SK-N-SH treated with all-trans-retinoic acid at 6 μM for 48 hours (cell line): ENCODE data around the gene GLRX3.

Source experiments
- ATAC-seq: fragments of 200-7000 bp; cut with Tn5 transposase; 3 replicates; pipeline ENCODE4 v1.9.1; 2020; ENCODE audit warnings: mild to moderate bottlenecking, moderate library complexity
- ARNTL ChIP-seq: fragments of 450-650 bp; formaldehyde crosslinking; IDR thresholded peaks from 2 replicates; pipeline ENCODE4 v1.5.0; 2020; ENCODE audit warnings: low read depth, mild to moderate bottlenecking, moderate library complexity, borderline replicate concordance
- BACH2 ChIP-seq: fragments of 250-450 bp; sonication (Bioruptor Pico); IDR thresholded peaks from 2 replicates; pipeline ENCODE4 v1.9.0; 2021; ENCODE audit warnings: mild to moderate bottlenecking, borderline replicate concordance
- CSDC2 ChIP-seq: fragments of 250-450 bp; sonication (Bioruptor Pico); IDR thresholded peaks from 2 replicates; pipeline ENCODE4 v1.5.0; 2020; ENCODE audit warnings: mild to moderate bottlenecking, moderate library complexity
- CSRNP3 ChIP-seq: fragments of 250-450 bp; sonication (Bioruptor Pico); IDR thresholded peaks from 2 replicates; pipeline ENCODE4 v1.5.1; 2021; ENCODE audit warnings: mild to moderate bottlenecking, moderate library complexity
- GLIS3 ChIP-seq: fragments of 250-450 bp; sonication (Bioruptor Pico); IDR thresholded peaks from 2 replicates; pipeline ENCODE4 v1.5.0; 2020; ENCODE audit warnings: mild to moderate bottlenecking, moderate library complexity
- ISL1 ChIP-seq: fragments of 250-450 bp; sonication (Bioruptor Pico); IDR thresholded peaks from 2 replicates; pipeline ENCODE4 v2.1.2; 2022; ENCODE audit warnings: mild to moderate bottlenecking, moderate library complexity
- OSR1 ChIP-seq: fragments of 250-450 bp; sonication (Bioruptor Pico); IDR thresholded peaks from 2 replicates; pipeline ENCODE4 v1.8.0; 2022; ENCODE audit warnings: moderate library complexity, mild to moderate bottlenecking, inconsistent platforms
- PPARA ChIP-seq: fragments of 250-450 bp; sonication (Bioruptor Pico); IDR thresholded peaks from 2 replicates; pipeline ENCODE4 v1.5.0; 2020; ENCODE audit warnings: mild to moderate bottlenecking, borderline replicate concordance
- RARB ChIP-seq: fragments of 250-450 bp; sonication (Bioruptor Pico); IDR thresholded peaks from 2 replicates; pipeline ENCODE4 v1.8.0; 2021; ENCODE audit warnings: mild to moderate bottlenecking, moderate library complexity
- SNAI2 ChIP-seq: fragments of 250-450 bp; sonication (Bioruptor Pico); IDR thresholded peaks from 2 replicates; pipeline ENCODE4 v1.5.0; 2020; ENCODE audit warnings: mild to moderate bottlenecking, moderate library complexity
- TCF4 ChIP-seq: fragments of 250-450 bp; sonication (Bioruptor Pico); IDR thresholded peaks from 2 replicates; pipeline ENCODE4 v1.8.0; 2021; ENCODE audit warnings: mild to moderate bottlenecking, moderate library complexity, borderline replicate concordance
- ZNF70 ChIP-seq: fragments of 450-650 bp; formaldehyde crosslinking; IDR thresholded peaks from 2 replicates; pipeline ENCODE4 v1.5.0; 2020; ENCODE audit warnings: mild to moderate bottlenecking, moderate library complexity
- ZNF8 ChIP-seq: fragments of 450-650 bp; formaldehyde crosslinking; IDR thresholded peaks from 2 replicates; pipeline ENCODE4 v1.5.0; 2020; ENCODE audit warnings: mild to moderate bottlenecking, moderate library complexity
- TF ChIP-seq, protein P1 (sequence below): fragments of 250-450 bp; sonication (Bioruptor Pico); IDR thresholded peaks from 2 replicates; pipeline ENCODE4 v1.8.0; 2020; ENCODE audit warnings: mild to moderate bottlenecking, moderate library complexity, borderline replicate concordance
- TF ChIP-seq, protein P2 (sequence below): fragments of 250-450 bp; sonication (Bioruptor Pico); IDR thresholded peaks from 2 replicates; pipeline ENCODE4 v1.5.0; 2020; ENCODE audit warnings: mild to moderate bottlenecking, moderate library complexity
- TF ChIP-seq, protein P3 (sequence below): fragments of 250-450 bp; sonication (Bioruptor Pico); IDR thresholded peaks from 2 replicates; pipeline ENCODE4 v1.5.1; 2020; ENCODE audit warnings: low read depth, mild to moderate bottlenecking, moderate library complexity

Gene GLRX3

DNA sequence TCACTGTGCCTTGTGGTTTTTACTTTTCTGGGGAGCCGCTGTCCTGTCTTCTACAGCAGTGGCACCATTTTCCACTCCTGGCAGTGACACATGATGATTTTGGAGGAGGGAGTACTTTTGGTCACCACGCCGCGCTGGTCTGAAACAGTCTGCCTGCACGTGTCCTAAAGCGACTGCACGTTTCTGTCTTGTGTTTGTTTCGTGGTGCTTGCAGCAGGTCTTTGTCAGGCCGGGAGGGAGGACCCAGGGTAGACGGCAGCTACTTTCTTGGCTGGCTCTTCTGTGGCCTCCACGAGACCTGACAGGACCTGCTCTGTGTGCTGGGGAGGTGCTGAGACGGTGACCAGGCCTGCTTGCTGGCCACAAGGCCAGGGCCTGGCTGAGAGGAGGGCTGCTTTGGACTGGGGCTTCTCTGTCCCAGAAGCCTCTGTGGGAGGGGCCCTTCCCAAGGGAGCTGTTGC is 82.0 kb downstream of the GLRX3 start:
- ATAC-seq: no peak
- TF ChIP-seq ZNF70 (CRISPR knock-in tag) (no peak), PPARA (no peak), RARB (CRISPR knock-in tag) (no peak), GLIS3 (CRISPR knock-in tag) (no peak), ZNF8 (CRISPR knock-in tag) (no peak), OSR1 (CRISPR knock-in tag) (no peak)
- TF ChIP-seq, protein P1, sequence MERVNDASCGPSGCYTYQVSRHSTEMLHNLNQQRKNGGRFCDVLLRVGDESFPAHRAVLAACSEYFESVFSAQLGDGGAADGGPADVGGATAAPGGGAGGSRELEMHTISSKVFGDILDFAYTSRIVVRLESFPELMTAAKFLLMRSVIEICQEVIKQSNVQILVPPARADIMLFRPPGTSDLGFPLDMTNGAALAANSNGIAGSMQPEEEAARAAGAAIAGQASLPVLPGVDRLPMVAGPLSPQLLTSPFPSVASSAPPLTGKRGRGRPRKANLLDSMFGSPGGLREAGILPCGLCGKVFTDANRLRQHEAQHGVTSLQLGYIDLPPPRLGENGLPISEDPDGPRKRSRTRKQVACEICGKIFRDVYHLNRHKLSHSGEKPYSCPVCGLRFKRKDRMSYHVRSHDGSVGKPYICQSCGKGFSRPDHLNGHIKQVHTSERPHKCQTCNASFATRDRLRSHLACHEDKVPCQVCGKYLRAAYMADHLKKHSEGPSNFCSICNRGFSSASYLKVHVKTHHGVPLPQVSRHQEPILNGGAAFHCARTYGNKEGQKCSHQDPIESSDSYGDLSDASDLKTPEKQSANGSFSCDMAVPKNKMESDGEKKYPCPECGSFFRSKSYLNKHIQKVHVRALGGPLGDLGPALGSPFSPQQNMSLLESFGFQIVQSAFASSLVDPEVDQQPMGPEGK: no peak

- TF ChIP-seq BACH2 (no peak), GLIS3 (CRISPR knock-in tag) (no peak), RARB (CRISPR knock-in tag) (no peak), CSDC2 (no peak), SNAI2 (CRISPR knock-in tag) (no peak), ZNF8 (CRISPR knock-in tag) (no peak)
- TF ChIP-seq, protein P2, sequence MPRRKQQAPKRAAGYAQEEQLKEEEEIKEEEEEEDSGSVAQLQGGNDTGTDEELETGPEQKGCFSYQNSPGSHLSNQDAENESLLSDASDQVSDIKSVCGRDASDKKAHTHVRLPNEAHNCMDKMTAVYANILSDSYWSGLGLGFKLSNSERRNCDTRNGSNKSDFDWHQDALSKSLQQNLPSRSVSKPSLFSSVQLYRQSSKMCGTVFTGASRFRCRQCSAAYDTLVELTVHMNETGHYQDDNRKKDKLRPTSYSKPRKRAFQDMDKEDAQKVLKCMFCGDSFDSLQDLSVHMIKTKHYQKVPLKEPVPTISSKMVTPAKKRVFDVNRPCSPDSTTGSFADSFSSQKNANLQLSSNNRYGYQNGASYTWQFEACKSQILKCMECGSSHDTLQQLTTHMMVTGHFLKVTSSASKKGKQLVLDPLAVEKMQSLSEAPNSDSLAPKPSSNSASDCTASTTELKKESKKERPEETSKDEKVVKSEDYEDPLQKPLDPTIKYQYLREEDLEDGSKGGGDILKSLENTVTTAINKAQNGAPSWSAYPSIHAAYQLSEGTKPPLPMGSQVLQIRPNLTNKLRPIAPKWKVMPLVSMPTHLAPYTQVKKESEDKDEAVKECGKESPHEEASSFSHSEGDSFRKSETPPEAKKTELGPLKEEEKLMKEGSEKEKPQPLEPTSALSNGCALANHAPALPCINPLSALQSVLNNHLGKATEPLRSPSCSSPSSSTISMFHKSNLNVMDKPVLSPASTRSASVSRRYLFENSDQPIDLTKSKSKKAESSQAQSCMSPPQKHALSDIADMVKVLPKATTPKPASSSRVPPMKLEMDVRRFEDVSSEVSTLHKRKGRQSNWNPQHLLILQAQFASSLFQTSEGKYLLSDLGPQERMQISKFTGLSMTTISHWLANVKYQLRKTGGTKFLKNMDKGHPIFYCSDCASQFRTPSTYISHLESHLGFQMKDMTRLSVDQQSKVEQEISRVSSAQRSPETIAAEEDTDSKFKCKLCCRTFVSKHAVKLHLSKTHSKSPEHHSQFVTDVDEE (CRISPR knock-in tag): no peak
- TF ChIP-seq, protein P3, sequence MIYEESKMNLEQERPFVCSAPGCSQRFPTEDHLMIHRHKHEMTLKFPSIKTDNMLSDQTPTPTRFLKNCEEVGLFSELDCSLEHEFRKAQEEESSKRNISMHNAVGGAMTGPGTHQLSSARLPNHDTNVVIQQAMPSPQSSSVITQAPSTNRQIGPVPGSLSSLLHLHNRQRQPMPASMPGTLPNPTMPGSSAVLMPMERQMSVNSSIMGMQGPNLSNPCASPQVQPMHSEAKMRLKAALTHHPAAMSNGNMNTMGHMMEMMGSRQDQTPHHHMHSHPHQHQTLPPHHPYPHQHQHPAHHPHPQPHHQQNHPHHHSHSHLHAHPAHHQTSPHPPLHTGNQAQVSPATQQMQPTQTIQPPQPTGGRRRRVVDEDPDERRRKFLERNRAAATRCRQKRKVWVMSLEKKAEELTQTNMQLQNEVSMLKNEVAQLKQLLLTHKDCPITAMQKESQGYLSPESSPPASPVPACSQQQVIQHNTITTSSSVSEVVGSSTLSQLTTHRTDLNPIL: no peak
- ATAC-seq: no peak
Observed at GRCh38 chr10:130218936-130219335, 82.7 kb downstream of the GLRX3 start.

- ATAC-seq: no peak
- TF ChIP-seq, protein P3: no peak
- TF ChIP-seq CSDC2 (no peak), PPARA (no peak), CSRNP3 (CRISPR knock-in tag) (no peak)
Observed at GRCh38 chr10:130220251-130221185, 84.3 kb downstream of the GLRX3 start.

DNA sequence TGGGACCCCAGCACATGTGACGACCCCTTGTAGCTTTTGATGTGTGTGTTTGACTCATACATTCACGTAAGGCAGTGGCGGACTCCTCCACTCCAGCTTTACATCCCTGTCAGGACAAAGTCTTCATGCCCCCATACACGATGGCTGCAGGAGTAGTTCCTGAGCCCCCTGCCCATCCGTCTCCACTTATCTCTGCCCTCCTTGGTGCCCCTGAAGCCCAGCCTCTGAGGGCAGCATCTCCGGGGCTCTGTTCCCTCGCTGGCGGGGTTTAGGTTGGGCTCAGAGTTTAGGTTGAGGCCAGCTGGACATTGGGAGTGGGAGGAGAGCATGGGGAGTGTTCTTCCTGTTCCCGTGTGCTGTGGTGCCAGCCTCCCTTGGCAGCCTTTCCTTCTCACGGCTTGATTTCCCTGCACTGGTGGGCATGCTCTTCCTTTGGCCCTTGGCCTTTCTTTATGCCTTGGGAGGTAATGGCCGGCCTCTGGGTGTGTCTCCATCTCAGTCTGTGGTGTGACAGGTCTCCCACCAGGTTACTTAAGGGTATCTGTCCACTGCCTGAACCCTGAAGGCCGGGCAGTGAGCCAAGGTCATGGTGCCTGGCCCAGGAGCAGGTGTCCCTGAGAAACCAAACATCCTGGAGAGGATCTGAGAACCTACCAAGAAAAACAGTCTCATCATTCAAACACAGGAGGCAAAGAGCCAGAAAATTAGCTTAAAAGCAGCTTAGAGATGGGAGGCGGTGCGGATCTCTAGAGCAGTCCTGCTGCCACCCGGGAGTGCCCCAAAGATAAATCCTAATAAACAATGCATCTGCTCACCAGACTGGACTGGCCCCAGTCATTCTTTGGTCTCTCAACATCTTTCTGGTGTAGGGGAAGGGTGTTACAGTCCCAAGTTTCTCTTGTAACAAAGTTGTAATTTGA is 85.5 kb downstream of the GLRX3 start:
- no peak for ATAC-seq
- no peak for TF ChIP-seq ZNF8 (CRISPR knock-in tag)
- no peak for TF ChIP-seq ZNF70 (CRISPR knock-in tag)
- TF ChIP-seq OSR1 (CRISPR knock-in tag): no peak
- no peak for TF ChIP-seq CSDC2
- TF ChIP-seq TCF4 (CRISPR knock-in tag): no peak
- TF ChIP-seq ISL1: no peak
- TF ChIP-seq BACH2: no peak
- no peak for TF ChIP-seq RARB (CRISPR knock-in tag)
- no peak for TF ChIP-seq PPARA
- TF ChIP-seq, protein P2 (CRISPR knock-in tag): no peak
- no peak for TF ChIP-seq ARNTL (CRISPR knock-in tag)
- no peak for TF ChIP-seq CSRNP3 (CRISPR knock-in tag)
